HepG2 (cell line): ENCODE results near the gene TTLL13. TPM values are rescaled to one million over a fixed set of nuclear protein-coding genes. Genes with fewer than 3 reads are reported as not detected.
A peak's percentile ranks its signal among the peaks of the same experiment; 100 is the strongest.

Experiments
- ETV6 ChIP-seq: sonication (generic); formaldehyde crosslinking; conservative IDR thresholded peaks from 2 replicates; pipeline ENCODE4 v1.4.0; 2020; ENCODE audit warnings: missing genetic modification reagents
- GABPA ChIP-seq, 2 experiments: IDR thresholded peaks; 2 replicates each; pipeline ENCODE4 v1.6.1; 2011 to 2016; ENCODE audit warnings: low read depth in 2 of 2, low read length in 1 of 2, missing biosample characterization in 1 of 2, missing genetic modification characterization in 1 of 2
- HNRNPH1 ChIP-seq: fragments of 200-400 bp; formaldehyde crosslinking; optimal IDR thresholded peaks from 2 replicates; pipeline ENCODE3; 2017; ENCODE audit warnings: mild to moderate bottlenecking, low read depth, low read length
- KAT8 ChIP-seq: IDR thresholded peaks from 2 replicates; pipeline ENCODE4 v1.6.1; 2016; ENCODE audit warnings: missing genetic modification reagents, missing compliant biosample characterization
- KDM1A ChIP-seq: IDR thresholded peaks from 2 replicates; pipeline ENCODE4 v1.6.1; 2016; ENCODE audit warnings: missing compliant biosample characterization
- MAZ ChIP-seq, 2 experiments: sonication (generic) in 1 of 2; formaldehyde crosslinking in 1 of 2; IDR thresholded peaks; 2 replicates each; pipeline versions ENCODE4 v1.5.0 to v1.6.1; 2012 to 2020; ENCODE audit warnings: low read depth in 2 of 2, mild to moderate bottlenecking in 2 of 2, borderline replicate concordance in 1 of 2, improper control_type of control experiment in 1 of 2, low read length in 1 of 2, missing genetic modification reagents in 1 of 2, moderate library complexity in 1 of 2
- MTA1 ChIP-seq: sonication (generic); formaldehyde crosslinking; IDR thresholded peaks from 2 replicates; pipeline ENCODE4 v1.4.0; 2020; ENCODE audit warnings: missing genetic modification reagents, mild to moderate bottlenecking, borderline replicate concordance
- PHF20 ChIP-seq: sonication (generic); formaldehyde crosslinking; IDR thresholded peaks from 2 replicates; pipeline ENCODE4 v1.5.0; 2020; ENCODE audit warnings: mild to moderate bottlenecking, missing genetic modification reagents
- POLR2AphosphoS5 ChIP-seq: IDR thresholded peaks from 2 replicates; pipeline ENCODE4 v1.6.1; 2012; ENCODE audit warnings: low read depth, low read length
- POLR2G ChIP-seq: fragments of 200-400 bp; formaldehyde crosslinking; IDR thresholded peaks from 2 replicates; pipeline ENCODE4 v1.6.1; 2018; ENCODE audit warnings: mild to moderate bottlenecking, low read depth, low read length, moderate library complexity
- RBFOX2 ChIP-seq: fragments of 200-400 bp; formaldehyde crosslinking; IDR thresholded peaks from 2 replicates; pipeline ENCODE4 v1.6.1; 2017; ENCODE audit warnings: low read depth, mild to moderate bottlenecking, low read length
- SP1 ChIP-seq, 2 experiments: fragments of 450-650 bp in 1 of 2; sonication (generic) in 1 of 2; formaldehyde crosslinking in 1 of 2; IDR thresholded peaks; 2 replicates each; pipeline versions ENCODE4 v1.4.0 to v1.6.1; 2016 to 2020; ENCODE audit warnings: missing genetic modification reagents in 1 of 2
- SRY ChIP-seq: sonication (generic); formaldehyde crosslinking; IDR thresholded peaks from 2 replicates; pipeline ENCODE4 v1.8.0; 2022; ENCODE audit warnings: mild to moderate bottlenecking, missing genetic modification reagents
- TCF12 ChIP-seq, 2 experiments: fragments of 450-650 bp in 1 of 2; sonication (generic) in 1 of 2; formaldehyde crosslinking in 1 of 2; IDR thresholded peaks; 2 replicates each; pipeline versions ENCODE4 v1.6.1 to v1.8.0; 2017 to 2022; ENCODE audit warnings: antibody characterized with exemption in 1 of 2, mild to moderate bottlenecking in 1 of 2, missing genetic modification reagents in 1 of 2, moderate library complexity in 1 of 2
- ZNF350 ChIP-seq: sonication (generic); formaldehyde crosslinking; IDR thresholded peaks from 2 replicates; pipeline ENCODE4 v1.4.0; 2020; ENCODE audit warnings: mild to moderate bottlenecking, low read depth, missing genetic modification reagents, borderline replicate concordance
- ZNF614 ChIP-seq: IDR thresholded peaks from 2 replicates; pipeline ENCODE4 v1.6.1; 2018; ENCODE audit warnings: missing biosample characterization, missing genetic modification reagents, inconsistent platforms, borderline replicate concordance
- ZNF7 ChIP-seq: IDR thresholded peaks from 2 replicates; pipeline ENCODE4 v1.6.1; 2016; ENCODE audit warnings: missing biosample characterization, missing genetic modification reagents
- ZNF768 ChIP-seq: sonication (generic); formaldehyde crosslinking; IDR thresholded peaks from 2 replicates; pipeline ENCODE4 v1.4.0; 2020; ENCODE audit warnings: missing genetic modification reagents
- ZNF780A ChIP-seq: sonication (generic); formaldehyde crosslinking; IDR thresholded peaks from 2 replicates; pipeline ENCODE4 v1.8.0; 2022; ENCODE audit warnings: mild to moderate bottlenecking, missing genetic modification reagents, moderate library complexity
- ZNF792 ChIP-seq: IDR thresholded peaks from 2 replicates; pipeline ENCODE4 v1.6.1; 2016
- ZNF883 ChIP-seq: sonication (generic); formaldehyde crosslinking; IDR thresholded peaks from 2 replicates; pipeline ENCODE4 v1.5.1; 2020; ENCODE audit warnings: mild to moderate bottlenecking, missing genetic modification reagents; ENCODE audit errors: not compliant biosample characterization
- ZSCAN31 ChIP-seq: sonication (generic); formaldehyde crosslinking; IDR thresholded peaks from 2 replicates; pipeline ENCODE4 v1.5.0; 2020; ENCODE audit warnings: low read depth, mild to moderate bottlenecking, missing genetic modification reagents
- polyA plus RNA-seq, 8 experiments: library from polyadenylated mRNA; depleted of rRNA in 3 of 8; stranded (reverse) in 7 of 8; unstranded in 1 of 8; fragments of >200 nt; fragmentation: Illumina TruSeq in 4 of 8; extraction: Trizol in 4 of 8; gene quantifications; 2 replicates each; pipeline versions ENCODE4 v1.2.1 to v1.2.3, GENCODE V29; 2011 to 2016; ENCODE audit warnings: low read depth in 4 of 8, missing spikeins in 1 of 8, mixed read lengths in 1 of 8; ENCODE audit not compliant: insufficient read depth in 1 of 8
- total RNA-seq, 5 experiments: library from RNA; depleted of rRNA; stranded (reverse); fragments of >200 nt; fragmentation: Illumina TruSeq; extraction: Trizol; gene quantifications; 2 replicates each; pipeline ENCODE4 v1.2.3, GENCODE V29; 2016; ENCODE audit warnings: low read depth in 1 of 5
- TF ChIP-seq, protein P1 (sequence below): IDR thresholded peaks from 2 replicates; pipeline ENCODE4 v1.6.1; 2012; ENCODE audit warnings: low read depth, low read length, improper control_type of control experiment
- TF ChIP-seq, protein P2 (sequence below): sonication (generic); formaldehyde crosslinking; IDR thresholded peaks from 2 replicates; pipeline ENCODE4 v1.4.0; 2020; ENCODE audit warnings: missing genetic modification reagents

The TTLL13 gene
- total and polyA plus RNA-seq, 2 of the 13 experiments (the other 11 are each of a cell fraction or from before 2014, with no cell fraction given), result 0.07 to 0.29 TPM

DNA sequence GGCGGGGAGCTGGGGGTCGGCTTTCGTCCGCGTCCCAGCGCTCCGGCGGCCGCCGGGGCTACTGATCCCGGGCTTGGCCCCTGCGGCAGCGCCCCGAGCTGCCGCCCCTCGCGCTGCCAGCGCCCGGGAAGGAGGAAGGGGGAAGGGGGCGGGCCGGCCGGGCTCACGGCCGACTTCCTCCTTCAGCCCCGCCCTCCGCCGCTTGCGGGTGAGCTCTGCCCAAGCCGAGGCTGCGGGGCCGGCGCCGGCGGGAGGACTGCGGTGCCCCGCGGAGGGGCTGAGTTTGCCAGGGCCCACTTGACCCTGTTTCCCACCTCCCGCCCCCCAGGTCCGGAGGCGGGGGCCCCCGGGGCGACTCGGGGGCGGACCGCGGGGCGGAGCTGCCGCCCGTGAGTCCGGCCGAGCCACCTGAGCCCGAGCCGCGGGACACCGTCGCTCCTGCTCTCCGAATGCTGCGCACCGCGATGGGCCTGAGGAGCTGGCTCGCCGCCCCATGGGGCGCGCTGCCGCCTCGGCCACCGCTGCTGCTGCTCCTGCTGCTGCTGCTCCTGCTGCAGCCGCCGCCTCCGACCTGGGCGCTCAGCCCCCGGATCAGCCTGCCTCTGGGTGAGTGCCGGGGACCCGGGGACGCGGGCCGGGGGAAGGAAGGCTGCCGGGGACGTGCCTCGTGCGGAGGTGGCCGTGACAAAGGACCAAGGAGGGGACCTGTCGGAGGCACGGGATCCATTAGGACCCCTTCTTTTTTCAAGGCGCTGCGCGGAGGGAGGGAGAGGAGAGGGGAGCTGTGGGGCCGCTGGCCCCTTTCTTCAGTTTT is 48.0 kb upstream of the TTLL13 start, which contains the start of gene SEMA4B (continued):
- TF ChIP-seq, protein P1, sequence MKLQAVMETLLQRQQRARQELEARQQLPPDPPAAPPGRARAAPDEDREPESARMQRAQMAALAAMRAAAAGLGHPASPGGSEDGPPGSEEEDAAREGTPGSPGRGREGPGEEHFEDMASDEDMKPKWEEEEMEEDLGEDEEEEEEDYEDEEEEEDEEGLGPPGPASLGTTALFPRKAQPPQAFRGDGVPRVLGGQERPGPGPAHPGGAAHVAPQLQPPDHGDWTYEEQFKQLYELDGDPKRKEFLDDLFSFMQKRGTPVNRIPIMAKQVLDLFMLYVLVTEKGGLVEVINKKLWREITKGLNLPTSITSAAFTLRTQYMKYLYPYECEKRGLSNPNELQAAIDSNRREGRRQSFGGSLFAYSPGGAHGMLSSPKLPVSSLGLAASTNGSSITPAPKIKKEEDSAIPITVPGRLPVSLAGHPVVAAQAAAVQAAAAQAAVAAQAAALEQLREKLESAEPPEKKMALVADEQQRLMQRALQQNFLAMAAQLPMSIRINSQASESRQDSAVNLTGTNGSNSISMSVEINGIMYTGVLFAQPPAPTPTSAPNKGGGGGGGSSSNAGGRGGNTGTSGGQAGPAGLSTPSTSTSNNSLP, result no peak
- TF ChIP-seq ZNF7 (no peak), POLR2AphosphoS5 (peak; percentile 50; the same call in 1 of the 2 replicates), HNRNPH1 (no peak), KDM1A (CRISPR knock-in tag) (no peak), ZSCAN31 (CRISPR knock-in tag) (peak; percentile 47; the same call in 1 of the 2 replicates), ZNF768 (peak; percentile 17; the same call in 1 of the 2 replicates), POLR2G (peak; percentile 91), RBFOX2 (peak; percentile 80), ZNF780A (CRISPR knock-in tag) (no peak), KAT8 (CRISPR knock-in tag) (no peak), ETV6 (no peak), SRY (CRISPR knock-in tag) (no peak), ZNF883 (peak; percentile 19), ZNF792 (CRISPR knock-in tag) (no peak), TCF12 (IDR thresholded peaks at IDR 0.05) (no peak), TCF12 (CRISPR knock-in tag; IDR thresholded peaks at IDR 0.05) (0 out of 2 replicates have a peak, but pooled peaks have one; percentile 54), PHF20 (CRISPR knock-in tag) (peak; percentile 18; the same call in 1 of the 2 replicates), ZNF350 (CRISPR knock-in tag) (no peak), ZNF614 (no peak), MTA1 (CRISPR knock-in tag) (peak; percentile 8; the same call in 1 of the 2 replicates), SP1 (IDR thresholded peaks at IDR 0.05) (no peak), SP1 (CRISPR knock-in tag; IDR thresholded peaks at IDR 0.05) (peak; percentile 47; the same call in 1 of the 2 replicates), MAZ (IDR thresholded peaks at IDR 0.05; ENCODE audit: borderline replicate concordance, low read depth, low read length) (no peak; the same call in 1 of the 2 replicates), MAZ (CRISPR knock-in tag; IDR thresholded peaks at IDR 0.05; ENCODE audit: low read depth) (peak; percentile 72), GABPA (IDR thresholded peaks at IDR 0.05; ENCODE audit: low read depth, low read length) (peak; percentile 56), GABPA (CRISPR knock-in tag; IDR thresholded peaks at IDR 0.05; ENCODE audit: low read depth) (peak; percentile 33; the same call in 1 of the 2 replicates)
- TF ChIP-seq, protein P2, sequence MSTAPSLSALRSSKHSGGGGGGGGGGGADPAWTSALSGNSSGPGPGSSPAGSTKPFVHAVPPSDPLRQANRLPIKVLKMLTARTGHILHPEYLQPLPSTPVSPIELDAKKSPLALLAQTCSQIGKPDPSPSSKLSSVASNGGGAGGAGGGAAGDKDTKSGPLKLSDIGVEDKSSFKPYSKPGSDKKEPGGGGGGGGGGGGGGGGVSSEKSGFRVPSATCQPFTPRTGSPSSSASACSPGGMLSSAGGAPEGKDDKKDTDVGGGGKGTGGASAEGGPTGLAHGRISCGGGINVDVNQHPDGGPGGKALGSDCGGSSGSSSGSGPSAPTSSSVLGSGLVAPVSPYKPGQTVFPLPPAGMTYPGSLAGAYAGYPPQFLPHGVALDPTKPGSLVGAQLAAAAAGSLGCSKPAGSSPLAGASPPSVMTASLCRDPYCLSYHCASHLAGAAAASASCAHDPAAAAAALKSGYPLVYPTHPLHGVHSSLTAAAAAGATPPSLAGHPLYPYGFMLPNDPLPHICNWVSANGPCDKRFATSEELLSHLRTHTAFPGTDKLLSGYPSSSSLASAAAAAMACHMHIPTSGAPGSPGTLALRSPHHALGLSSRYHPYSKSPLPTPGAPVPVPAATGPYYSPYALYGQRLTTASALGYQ (CRISPR knock-in tag), result no peak
